Hematopoietic multipotent progenitor cell treated with erythropoietin and hydrocortisone succinate and interleukin-3 and kit ligand, for 4 days (in vitro differentiated cells): Measurements from ENCODE around the gene ZNF526.
"Not testable (repeated sequence)": the region's sequence is repeated elsewhere in the genome, so short reads cannot be mapped to it uniquely, and the experiment has no call there.

ENCODE experiments used
- DNase-seq: peaks from one replicate; pipeline ENCODE4 v3.0.0-alpha.2; 2015

ZNF526 gene

DNA sequence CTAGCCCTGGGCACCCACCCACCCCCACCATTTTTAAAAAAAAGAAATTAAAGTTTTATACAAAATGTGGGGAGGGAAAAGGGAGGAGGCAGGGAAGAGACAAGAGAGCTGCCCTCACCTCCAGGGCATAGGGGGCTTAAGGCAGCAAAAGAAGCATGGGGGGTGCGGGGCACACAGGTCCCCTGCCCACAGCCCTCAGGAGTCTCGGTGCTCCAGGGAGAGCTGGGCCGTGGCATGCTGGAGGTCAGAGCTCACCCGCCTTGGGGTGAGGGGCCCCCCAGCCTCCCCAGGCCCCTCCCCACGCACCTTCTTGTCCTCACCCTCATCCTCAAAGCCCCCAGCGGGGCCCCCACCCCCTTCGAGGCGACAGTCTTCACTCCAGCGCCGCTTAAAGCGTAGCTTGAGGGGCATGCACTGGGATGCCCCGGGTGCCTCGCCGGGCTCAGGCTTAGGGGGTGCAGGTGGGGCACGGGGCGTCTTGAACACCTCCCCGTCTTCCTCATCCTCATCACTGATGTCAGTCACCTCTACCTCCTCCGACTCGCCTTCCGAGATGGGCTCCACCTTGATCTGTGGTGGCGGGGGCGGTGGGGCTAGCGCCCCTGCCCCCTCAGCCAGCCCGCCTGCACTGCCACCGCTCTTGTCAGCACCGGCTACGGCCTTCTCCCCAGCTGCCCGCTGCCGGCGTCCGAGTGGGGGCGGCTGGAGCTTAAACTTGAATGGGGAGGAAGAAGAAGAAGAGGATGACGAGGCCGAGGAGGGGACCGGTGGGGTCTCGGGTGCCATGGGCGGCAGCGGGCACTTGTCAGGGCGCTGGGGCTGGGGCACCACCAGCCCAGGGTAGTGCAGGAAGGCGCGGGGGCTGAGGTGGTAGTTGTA is 28.4 kb downstream of the ZNF526 start:
- DNase-seq = no peak

DNA sequence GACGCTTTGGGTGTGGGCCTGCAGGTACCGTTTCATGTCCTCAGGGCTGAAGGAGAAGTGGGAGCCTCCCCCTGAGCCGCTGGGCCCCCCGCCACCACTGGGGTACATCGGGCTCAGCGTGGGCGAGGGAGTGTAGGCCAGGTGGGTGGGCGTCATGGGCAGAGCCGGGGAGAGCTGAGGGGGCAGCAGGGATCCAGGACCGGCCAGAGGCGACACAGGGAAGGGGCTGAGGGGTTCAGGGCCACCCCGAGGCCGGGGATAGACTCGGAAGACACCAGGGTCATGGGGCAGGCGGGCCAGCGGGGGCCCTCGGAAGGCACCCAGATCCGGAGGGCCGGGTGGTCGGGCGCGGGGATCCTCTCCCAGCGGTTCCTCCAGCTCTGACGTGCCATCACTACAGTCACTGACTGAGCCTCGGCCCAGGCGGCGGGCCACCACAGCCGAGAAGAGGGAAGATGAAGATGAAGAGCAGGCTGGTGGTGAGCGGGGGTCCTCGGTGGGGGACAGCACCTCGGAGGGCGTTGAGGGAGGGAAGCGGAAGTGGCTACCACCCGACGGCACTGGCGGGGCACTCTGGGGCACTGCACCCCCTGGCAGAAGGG is 29.1 kb downstream of the ZNF526 start:
- DNase-seq = no peak

DNA sequence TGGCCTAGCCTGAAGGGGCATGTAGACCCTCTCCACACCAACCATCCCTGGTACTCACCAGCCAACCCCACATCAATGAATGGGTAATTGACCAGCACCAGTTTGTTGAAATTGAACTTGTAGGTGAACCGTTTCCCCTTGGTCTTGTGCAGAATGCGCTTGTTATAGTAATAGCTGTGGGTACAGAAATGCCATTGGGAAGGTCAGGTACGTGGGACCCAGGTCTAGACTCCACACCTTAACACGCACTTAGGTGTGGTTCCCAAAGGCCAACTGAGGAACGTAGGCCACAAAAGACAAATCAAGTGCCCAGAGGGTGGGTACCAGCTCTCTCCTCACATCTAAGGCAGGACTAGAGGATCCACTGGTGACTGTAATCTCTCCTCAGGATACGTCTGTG is 29.7 kb downstream of the ZNF526 start:
- no peak for DNase-seq

GRCh38 chr19:42250183-42250665 is 30.1 kb downstream of the ZNF526 start:
- no peak for DNase-seq

GRCh38 chr19:42250666-42251531 is 30.8 kb downstream of the ZNF526 start:
- DNase-seq = peak; percentile 73

DNA sequence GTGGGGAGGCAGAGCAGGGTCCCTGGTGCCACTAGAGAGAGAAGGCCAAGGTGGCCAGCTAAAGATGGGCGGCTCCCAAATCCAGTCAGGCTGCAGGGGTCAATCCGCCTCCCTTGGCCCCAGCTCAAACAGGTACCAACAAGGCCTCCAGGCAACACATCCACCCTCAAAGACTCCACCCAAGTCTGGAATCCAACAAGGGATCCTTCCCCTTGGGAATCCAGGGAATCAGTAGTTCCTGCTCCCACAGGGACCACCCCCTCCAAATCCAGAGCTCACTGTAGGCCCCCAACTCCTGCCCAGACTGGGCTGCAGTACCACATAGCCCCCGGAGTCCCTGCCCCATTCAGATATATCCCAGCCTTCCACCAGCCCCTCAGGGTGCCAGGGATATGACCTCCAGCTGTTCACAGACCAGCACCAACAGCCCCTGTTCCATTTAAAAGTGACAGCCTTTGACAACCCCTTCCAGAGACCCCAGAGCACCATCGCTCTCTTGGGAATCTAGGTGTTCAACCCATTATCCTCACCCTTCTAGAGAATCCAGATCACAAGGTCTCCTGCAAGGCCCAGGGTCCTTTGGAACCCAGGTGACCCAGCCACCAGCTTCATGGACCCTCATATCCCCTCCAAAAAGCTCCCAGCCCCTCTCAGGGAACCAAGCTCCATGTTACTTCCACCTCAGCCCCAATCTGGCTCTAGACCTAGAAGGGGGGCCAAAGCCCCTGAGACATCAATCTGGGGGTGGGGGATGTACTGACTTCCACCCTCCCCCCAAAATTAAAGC is 31.7 kb downstream of the ZNF526 start:
- no peak for DNase-seq

- DNase-seq = peak; percentile 54
These were observed 32.5 kb downstream of the ZNF526 start for GRCh38 chr19:42252365-42253244.

DNA sequence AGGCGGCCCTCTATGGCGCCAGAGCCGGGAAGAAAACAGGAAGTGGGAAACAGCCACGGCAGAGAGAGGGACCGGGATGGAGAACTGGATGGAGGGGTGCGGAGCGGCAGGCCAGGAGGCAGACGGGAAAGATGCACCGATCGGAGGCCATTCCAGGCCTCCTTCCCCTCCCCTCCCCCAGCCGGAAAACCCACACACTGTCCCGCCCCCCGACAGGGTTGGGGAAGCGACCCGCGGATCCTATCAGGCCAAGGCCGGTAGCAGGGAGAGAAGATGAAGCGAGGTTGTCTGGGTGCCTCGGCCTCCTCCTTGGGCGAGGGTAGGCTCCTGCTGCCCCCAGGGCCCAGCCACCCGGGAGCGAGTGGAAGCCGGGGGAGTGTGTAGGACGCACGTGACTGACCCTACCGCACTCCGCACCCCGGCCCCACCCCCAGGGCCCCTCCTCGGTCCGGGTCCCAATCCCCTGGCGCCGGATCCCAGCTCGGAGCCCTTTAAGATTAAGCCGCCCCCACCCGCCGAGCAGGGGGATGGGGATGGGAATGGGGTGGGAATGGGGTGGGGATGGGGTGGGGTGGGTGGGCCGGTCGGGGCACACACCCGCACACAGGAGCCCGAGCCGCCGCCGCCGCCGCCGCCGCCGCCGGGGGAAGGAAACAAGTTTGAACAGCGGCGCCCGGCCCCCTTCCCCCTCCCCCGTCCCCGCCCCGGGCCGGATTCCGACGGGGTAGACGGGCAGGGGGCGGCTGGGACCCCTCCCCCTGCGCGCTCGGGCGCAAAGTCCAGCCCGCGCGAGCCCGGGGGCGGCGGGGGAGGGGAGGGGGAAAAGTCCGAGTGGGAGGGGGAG is 33.4 kb downstream of the ZNF526 start:
- DNase-seq = peak; percentile 82

DNA sequence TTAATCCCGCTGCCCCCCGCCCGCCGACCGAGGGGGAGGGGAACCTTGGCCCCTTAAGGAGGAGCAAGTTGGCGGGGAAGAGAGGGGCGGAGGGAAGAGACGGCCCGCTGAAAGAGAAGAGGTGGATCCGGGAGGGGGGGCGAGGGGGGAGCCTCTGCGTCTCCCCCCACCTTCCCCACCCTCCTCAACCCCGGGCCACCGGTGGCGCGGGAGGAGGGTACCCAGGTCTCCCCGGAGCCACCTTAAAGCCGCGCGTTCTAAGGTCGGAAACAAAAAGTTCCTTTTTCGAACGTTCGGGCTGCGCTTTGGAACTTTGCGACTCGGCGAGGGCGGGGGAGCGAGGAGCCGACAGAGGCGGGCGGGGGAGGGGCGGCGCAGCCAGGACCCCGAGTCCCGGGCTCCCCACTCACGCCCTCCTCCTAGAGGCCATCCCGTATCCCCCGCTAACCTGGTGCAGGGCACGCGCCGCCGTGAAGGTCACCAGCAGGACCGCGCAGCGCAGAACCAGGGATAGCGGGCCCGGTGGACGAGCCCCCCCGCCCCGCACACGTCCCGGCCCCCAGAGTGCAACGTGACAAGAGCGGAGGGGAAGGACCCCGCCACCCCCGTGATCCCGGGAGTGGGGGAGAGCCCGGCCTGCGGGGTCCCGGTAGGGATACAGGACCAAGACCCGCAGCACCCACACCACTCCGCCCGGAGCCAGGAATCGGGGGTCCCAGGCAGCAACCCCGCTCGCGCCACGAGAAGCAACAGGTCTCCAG is 34.2 kb downstream of the ZNF526 start:
- peak; percentile 92 for DNase-seq

- peak; percentile 96 for DNase-seq
These were observed 35.0 kb downstream of the ZNF526 start, which contains the start of gene ERF for GRCh38 chr19:42254850-42255765. Gene ERF, minus strand, starts transcription at chr19:42255128. Its CDS starts 129 bp downstream, at chr19:42254999.

- peak; percentile 43 for DNase-seq
These were observed 35.9 kb downstream of the ZNF526 start for GRCh38 chr19:42255766-42256745.

- DNase-seq = not testable (repeated sequence)
These were observed 37.7 kb downstream of the ZNF526 start for GRCh38 chr19:42257842-42258241.

GRCh38 chr19:42261763-42262162 is 41.7 kb downstream of the ZNF526 start:
- no peak for DNase-seq

DNA sequence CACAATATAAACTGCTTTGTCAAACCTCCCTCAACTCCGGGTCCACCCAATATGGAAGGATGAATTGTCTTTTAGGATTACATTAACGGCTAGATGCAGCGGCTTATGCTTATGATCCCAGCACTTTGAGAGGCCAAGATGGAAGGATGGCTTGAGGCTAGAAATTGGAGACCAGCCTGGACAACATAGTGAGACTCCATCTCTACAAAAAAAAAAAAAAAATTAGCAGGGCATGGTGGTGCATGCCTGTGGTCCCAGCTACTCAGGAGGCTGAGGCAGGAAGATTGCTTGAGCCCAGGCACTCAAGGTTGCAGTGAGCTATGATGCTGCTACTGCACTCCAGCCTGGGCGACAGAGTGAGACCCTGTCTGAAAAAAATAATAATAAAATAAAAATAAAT is 46.0 kb downstream of the ZNF526 start:
- not testable (repeated sequence) for DNase-seq

- not testable (repeated sequence) for DNase-seq
These were observed 47.0 kb downstream of the ZNF526 start for GRCh38 chr19:42266928-42267603.

DNA sequence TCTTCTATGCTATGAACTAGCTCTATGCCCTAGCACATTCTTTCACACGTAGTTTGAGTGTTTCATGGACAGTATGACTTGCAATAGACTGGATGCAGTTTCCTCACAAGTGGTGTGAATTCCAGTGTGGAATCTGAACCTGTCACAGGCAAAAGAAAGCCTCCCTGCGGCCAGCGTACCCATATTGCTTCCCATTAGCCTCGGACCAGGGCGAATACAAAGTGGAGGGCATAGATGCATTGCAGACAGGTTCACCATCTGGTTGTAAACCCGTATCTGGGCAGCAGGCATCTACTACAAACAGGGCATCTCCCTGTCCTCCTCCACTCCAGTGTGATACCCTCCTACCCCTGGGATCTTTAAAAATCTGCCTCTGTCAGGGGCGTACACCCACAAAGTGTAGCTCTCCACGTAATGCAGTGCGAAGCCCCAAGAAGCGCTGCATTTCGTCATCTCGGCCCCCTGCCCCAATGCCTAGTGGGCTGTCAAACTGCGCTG is 47.6 kb downstream of the ZNF526 start:
- DNase-seq = no peak
